IMR-90 (cell line): ENCODE measurements around the gene CHL1. TPM values are rescaled to one million over a fixed set of nuclear protein-coding genes. Genes with fewer than 3 reads are reported as not detected.

ENCODE experiments used
- ATAC-seq: fragments of 200-7000 bp; cut with Tn5 transposase; 2 replicates; pipeline ENCODE4 v1.9.1; 2020; ENCODE audit warnings: low read depth, mild to moderate bottlenecking, moderate library complexity
- BruUV-seq: library from RNA; stranded (reverse); fragments of 400-500 nt; replicated peaks from 2 replicates; lab custom pipeline; 2021; lab: Mats Ljungman, UMichigan
- CTCF ChIA-PET: fragments of 300-600 bp; formaldehyde crosslinking; extraction: SDS; loops from one replicate; lab custom pipeline; 2021; ENCODE audit warnings: antibody characterized with exemption; lab: Yijun Ruan, JAX
- POLR2A ChIA-PET: fragments of 300-600 bp; sonication (Branson Sonifier 250); formaldehyde crosslinking; loops from one replicate; lab custom pipeline; 2022; ENCODE audit warnings: antibody characterized with exemption; ENCODE audit not compliant: unreplicated experiment; lab: Charles Lee
- DNase-seq: peaks from one replicate; pipeline ENCODE4 v3.0.0; 2013
- H2AFZ ChIP-seq: replicated peaks from 2 replicates; pipeline ENCODE3; 2013; ENCODE audit warnings: low read length, mild to moderate bottlenecking; ENCODE audit not compliant: poor library complexity
- H2AK5ac ChIP-seq: 2 replicates; pipeline ENCODE4 v1.6.1; 2013; ENCODE audit warnings: low read depth, low read length, inconsistent platforms
- H2AK9ac ChIP-seq: replicated peaks from 2 replicates; pipeline ENCODE3; 2013; ENCODE audit warnings: mild to moderate bottlenecking, low read depth, low read length, moderate library complexity; ENCODE audit not compliant: poor library complexity
- H2BK120ac ChIP-seq: 2 replicates; pipeline ENCODE4 v1.6.1; 2013; ENCODE audit warnings: low read depth, low read length, inconsistent platforms
- H2BK15ac ChIP-seq: 3 replicates; pipeline ENCODE4 v1.6.1; 2013; ENCODE audit warnings: low read depth, low read length, inconsistent platforms
- H2BK20ac ChIP-seq: 2 replicates; pipeline ENCODE4 v1.6.1; 2013; ENCODE audit warnings: low read depth, mild to moderate bottlenecking, inconsistent platforms, low read length, moderate library complexity
- H2BK5ac ChIP-seq: 2 replicates; pipeline ENCODE4 v1.6.1; 2013; ENCODE audit warnings: mild to moderate bottlenecking, low read depth, low read length, inconsistent platforms; ENCODE audit not compliant: poor library complexity, severe bottlenecking
- H3K14ac ChIP-seq: replicated peaks from 2 replicates; pipeline ENCODE4 v1.6.1; 2013; ENCODE audit warnings: low read depth, low read length, inconsistent platforms
- H3K18ac ChIP-seq: 2 replicates; pipeline ENCODE4 v1.6.1; 2013; ENCODE audit warnings: low read depth, low read length, control low read depth
- H3K23ac ChIP-seq: 2 replicates; pipeline ENCODE4 v1.6.1; 2013; ENCODE audit warnings: low read depth, low read length, inconsistent platforms
- H3K27ac ChIP-seq: 2 replicates; pipeline ENCODE4 v1.5.1; 2013; ENCODE audit warnings: mild to moderate bottlenecking, control low read depth, low read length; ENCODE audit not compliant: insufficient read depth
- H3K27me3 ChIP-seq: 2 replicates; pipeline ENCODE4 v1.6.1; 2013; ENCODE audit warnings: low read length; ENCODE audit not compliant: control insufficient read depth, insufficient read depth
- H3K36me3 ChIP-seq: 2 replicates; pipeline ENCODE4 v1.6.1; 2013; ENCODE audit warnings: low read length, mixed read lengths; ENCODE audit not compliant: control insufficient read depth, insufficient read depth
- H3K4ac ChIP-seq: 2 replicates; pipeline ENCODE4 v1.6.1; 2013; ENCODE audit warnings: low read depth, low read length, inconsistent platforms
- H3K4me1 ChIP-seq: 2 replicates; pipeline ENCODE4 v1.6.1; 2013; ENCODE audit warnings: low read length, mixed read lengths; ENCODE audit not compliant: control insufficient read depth, insufficient read depth
- H3K4me2 ChIP-seq: 2 replicates; pipeline ENCODE4 v1.6.1; 2013; ENCODE audit warnings: low read depth, mild to moderate bottlenecking, control low read depth, low read length, moderate library complexity
- H3K4me3 ChIP-seq: 2 replicates; pipeline ENCODE4 v1.5.1; 2013; ENCODE audit warnings: low read depth, mild to moderate bottlenecking, control low read depth, low read length, moderate library complexity; ENCODE audit not compliant: insufficient read depth
- H3K56ac ChIP-seq: 2 replicates; pipeline ENCODE4 v1.6.1; 2013; ENCODE audit warnings: low read length, inconsistent platforms; ENCODE audit not compliant: insufficient read depth; ENCODE audit errors: extremely low read depth
- H3K79me1 ChIP-seq, 2 experiments: 2 replicates each; pipeline ENCODE4 v1.6.1; 2013; ENCODE audit warnings: low read length in 2 of 2, inconsistent platforms in 1 of 2, low read depth in 1 of 2
- H3K9ac ChIP-seq: 2 replicates; pipeline ENCODE4 v1.6.1; 2013; ENCODE audit warnings: low read depth, low read length, control low read depth
- H3K9me1 ChIP-seq: 2 replicates; pipeline ENCODE4 v1.6.1; 2013; ENCODE audit warnings: low read length, inconsistent platforms; ENCODE audit not compliant: insufficient read depth
- H3K9me3 ChIP-seq: 2 replicates; pipeline ENCODE4 v1.6.1; 2013; ENCODE audit warnings: low read length; ENCODE audit not compliant: control insufficient read depth, insufficient read depth
- H4K20me1 ChIP-seq: 2 replicates; pipeline ENCODE4 v1.6.1; 2013; ENCODE audit warnings: low read length, inconsistent platforms; ENCODE audit not compliant: insufficient read depth
- H4K5ac ChIP-seq: 2 replicates; pipeline ENCODE4 v1.6.1; 2013; ENCODE audit warnings: mild to moderate bottlenecking, low read depth, low read length, control low read depth
- H4K8ac ChIP-seq, 2 experiments: 2 replicates each; pipeline ENCODE4 v1.6.1; 2013; ENCODE audit warnings: low read depth in 2 of 2, low read length in 2 of 2, control low read depth in 1 of 2, inconsistent platforms in 1 of 2
- H4K91ac ChIP-seq: 2 replicates; pipeline ENCODE4 v1.6.1; 2013; ENCODE audit warnings: low read depth, low read length, inconsistent platforms; ENCODE audit not compliant: insufficient read depth
- BHLHE40 ChIP-seq: fragments of 150-350 bp; IDR thresholded peaks from 2 replicates; pipeline ENCODE4 v1.6.1; 2016; ENCODE audit warnings: mild to moderate bottlenecking, low read depth, low read length
- CEBPB ChIP-seq: IDR thresholded peaks from 2 replicates; pipeline ENCODE4 v1.6.1; 2012; ENCODE audit warnings: low read depth, low read length, improper control_type of control experiment
- CHD1 ChIP-seq: IDR thresholded peaks from 2 replicates; pipeline ENCODE4 v1.6.1; 2012; ENCODE audit warnings: low read depth, low read length, improper control_type of control experiment
- CTCF ChIP-seq: conservative IDR thresholded peaks from 2 replicates; pipeline ENCODE4 v1.5.1; 2012; ENCODE audit warnings: mild to moderate bottlenecking, low read depth, low read length, improper control_type of control experiment
- ELK1 ChIP-seq: fragments of 150-350 bp; IDR thresholded peaks from 2 replicates; pipeline ENCODE4 v1.6.1; 2016; ENCODE audit warnings: low read depth, mild to moderate bottlenecking, low read length, moderate library complexity, borderline replicate concordance
- FOS ChIP-seq: fragments of 150-350 bp; IDR thresholded peaks from 2 replicates; pipeline ENCODE4 v1.6.1; 2016; ENCODE audit warnings: low read depth, low read length
- MAFK ChIP-seq: IDR thresholded peaks from 2 replicates; pipeline ENCODE4 v1.6.1; 2012; ENCODE audit warnings: low read depth, low read length, improper control_type of control experiment
- MAZ ChIP-seq: IDR thresholded peaks from 2 replicates; pipeline ENCODE4 v1.6.1; 2012; ENCODE audit warnings: low read depth, mild to moderate bottlenecking, low read length, improper control_type of control experiment, moderate library complexity, borderline replicate concordance
- MXI1 ChIP-seq: IDR thresholded peaks from 2 replicates; pipeline ENCODE4 v1.6.1; 2012; ENCODE audit warnings: low read depth, mild to moderate bottlenecking, low read length, moderate library complexity, borderline replicate concordance
- NFE2L2 ChIP-seq: fragments of 150-350 bp; IDR thresholded peaks from 2 replicates; pipeline ENCODE4 v1.6.1; 2016; ENCODE audit warnings: low read depth, mild to moderate bottlenecking, low read length
- POLR2A ChIP-seq: IDR thresholded peaks from 2 replicates; pipeline ENCODE4 v1.6.1; 2012; ENCODE audit warnings: mild to moderate bottlenecking, low read depth, low read length
- RAD21 ChIP-seq: IDR thresholded peaks from 2 replicates; pipeline ENCODE4 v1.6.1; 2012; ENCODE audit warnings: low read length, improper control_type of control experiment
- RCOR1 ChIP-seq: IDR thresholded peaks from 2 replicates; pipeline ENCODE4 v1.6.1; 2012; ENCODE audit warnings: mild to moderate bottlenecking, low read length, improper control_type of control experiment; ENCODE audit not compliant: insufficient replicate concordance
- RFX5 ChIP-seq: IDR thresholded peaks from 2 replicates; pipeline ENCODE4 v1.8.0; 2012; ENCODE audit warnings: low read depth, mild to moderate bottlenecking, low read length, moderate library complexity
- SMC3 ChIP-seq: fragments of 150-350 bp; IDR thresholded peaks from 2 replicates; pipeline ENCODE4 v1.6.1; 2016; ENCODE audit warnings: low read depth, mild to moderate bottlenecking, antibody characterized with exemption, low read length, moderate library complexity
- USF2 ChIP-seq: fragments of 150-350 bp; IDR thresholded peaks from 2 replicates; pipeline ENCODE4 v1.6.1; 2017; ENCODE audit warnings: mild to moderate bottlenecking, antibody characterized with exemption, low read length, low read depth
- dilution Hi-C: fragments of 300-500 bp; cut with HindIII; formaldehyde crosslinking; loops from one replicate; pipeline ENCODE4 v1.14.3; 2018; ENCODE audit warnings: low sequenced_read_pairs; ENCODE audit not compliant: unreplicated experiment
- in situ Hi-C: fragments of 300-500 bp; cut with MboI; formaldehyde crosslinking; loops from 3 replicates; pipeline ENCODE4 v1.14.3; 2019; ENCODE audit warnings: low sequenced_read_pairs, inconsistent platforms, mixed read lengths
- intact Hi-C: fragments of 100-400 bp; cut with micrococcal nuclease; formaldehyde crosslinking; loops from 2 replicates; pipeline ENCODE4 v1.10.0; 2022
- polyA plus RNA-seq, 3 experiments: library from polyadenylated mRNA; depleted of rRNA; stranded (reverse); fragments of >200 nt; gene quantifications; 2 replicates each; pipeline ENCODE4 v1.2.3, GENCODE V29; 2012; ENCODE audit warnings: low replicate concordance in 1 of 3
- total RNA-seq: library from RNA; depleted of rRNA; stranded (reverse); fragments of >200 nt; gene quantifications from 2 replicates; pipeline ENCODE4 v1.2.3, GENCODE V29; 2012

CHL1 gene
- total and polyA plus RNA-seq, 2 of the 4 experiments (the other 2 are of a cell fraction) = 0.38 to 1.6 TPM

GRCh38 chr3:291028-291427 is 94.5 kb downstream of the CHL1 start:
- ChIA-PET POLR2A (no interaction called here), CTCF (no interaction called here)
- Histone ChIP-seq H4K20me1 (no peaks in the 10 kb centered on the region), H2BK15ac (no peak overlapping the region), H3K18ac (no peak overlapping the region), H3K9me1 (no peaks in the 10 kb centered on the region), H4K8ac (no peak overlapping the region), H3K4me2 (no peak overlapping the region), H3K4ac (no peak overlapping the region), H3K79me1 (no peaks in the 10 kb centered on the region), H3K27me3 (no peaks in the 10 kb centered on the region), H2AK5ac (no peak overlapping the region), H2AFZ (no peak overlapping the region), H3K9me3 (no peaks in the 10 kb centered on the region), H3K27ac (no peak overlapping the region), H3K56ac (no peak overlapping the region), H2BK20ac (no peak overlapping the region), H2BK120ac (no peak overlapping the region), H2AK9ac (no peak overlapping the region), H2BK5ac (no peak overlapping the region), H3K9ac (no peak overlapping the region), H3K4me1 (no peaks in the 10 kb centered on the region), H3K4me3 (no peak overlapping the region), H3K23ac (no peak overlapping the region), H3K14ac (no peak overlapping the region), H4K91ac (no peak overlapping the region), H3K36me3 (no peaks in the 10 kb centered on the region), H4K5ac (no peak overlapping the region)
- no TSS peak for BruUV-seq
- no peak for TF ChIP-seq MAFK
- TF ChIP-seq USF2 = no peak
- TF ChIP-seq NFE2L2 = no peak
- TF ChIP-seq FOS = no peak
- no peak for TF ChIP-seq MXI1
- TF ChIP-seq SMC3 = no peak
- TF ChIP-seq MAZ = no peak
- no peak for TF ChIP-seq CEBPB
- TF ChIP-seq RCOR1 = no peak
- TF ChIP-seq CHD1 = no peak
- no peak for TF ChIP-seq BHLHE40
- no peak for TF ChIP-seq RFX5
- no peak for TF ChIP-seq ELK1
- no peak for TF ChIP-seq RAD21
- TF ChIP-seq POLR2A = no peak
- no peak for TF ChIP-seq CTCF
- ATAC-seq (no peak), DNase-seq (no peak)
- dilution Hi-C loops = no loop called here
- in situ Hi-C loops = no loop called here
- intact Hi-C loops = no loop called here
